ENCODE data around the gene PHF2. TPM values are rescaled to one million over a fixed set of nuclear protein-coding genes. Genes with fewer than 3 reads are reported as not detected.

PHF2 gene
- polyA plus RNA-seq, 1 of the 3 experiments (the other 2 are of a cell fraction), result 11.2 TPM

- Histone ChIP-seq H3K9me2 (no peaks in the 10 kb centered on the region), H3F3A (replicated peaks; ENCODE audit: insufficient read depth) (no peaks in the 10 kb centered on the region), H4K20me1 (ENCODE audit: insufficient read depth) (no peaks in the 10 kb centered on the region), H3K9me3 (no peaks in the 10 kb centered on the region), H3K27me3 (ENCODE audit: insufficient read depth) (no peaks in the 10 kb centered on the region), H3K36me3 (replicated peaks in 1 of 2; ENCODE audit: control insufficient read depth in 1 of 2, insufficient read depth in 2 of 2, low read length in 1 of 2) (peaks cover 0 to 3% of the 10 kb centered on the region in 2 experiments), H3K4me3 (ENCODE audit: low read depth in 2 of 2, low read length in 1 of 2) (no peak overlapping the region), H2AFZ (ENCODE audit: low read depth) (no peak overlapping the region), H3K4me1 (ENCODE audit: control insufficient read depth in 1 of 2, insufficient read depth in 2 of 2, low read depth in 1 of 2, low read length in 1 of 2) (no peaks in the 10 kb centered on the region), H3K27ac (ENCODE audit: low read depth in 2 of 2, low read length in 1 of 2) (no peak overlapping the region), H3K9ac (no peak overlapping the region), H3K4me2 (no peak overlapping the region), H3K79me2 (ENCODE audit: insufficient read depth) (no peaks in the 10 kb centered on the region)
- 97% methylated on average over 15 of the region's 15 CpGs for WGBS (ENCODE audit: low lambda C conversion rate)
- ChIA-PET POLR2A (no interaction called here), CTCF (interaction anchor here (1.0 to 1.3 kb wide), 2 partner anchors 14 to 17 kb away, joined by 3 to 6 read pairs; no protein-coding TSS in a partner anchor)
- TF ChIP-seq RFX5 (IDR thresholded peaks at IDR 0.05; ENCODE audit: low read length), result no peak
- TF ChIP-seq ZBTB33 (IDR thresholded peaks at IDR 0.05; ENCODE audit: borderline replicate concordance, low read depth), result no peak
- TF ChIP-seq TAF1 (IDR thresholded peaks at IDR 0.05; ENCODE audit: borderline replicate concordance, low read depth, low read length), result no peak
- no peak for TF ChIP-seq CTCF (IDR thresholded peaks at IDR 0.05)
- TF ChIP-seq POLR2AphosphoS5 (IDR thresholded peaks at IDR 0.05; ENCODE audit: low read depth, low read length), result no peak
- TF ChIP-seq PBX3 (IDR thresholded peaks at IDR 0.05), result no peak
- no peak for TF ChIP-seq EP300 (IDR thresholded peaks at IDR 0.05; ENCODE audit: borderline replicate concordance in 1 of 2, low read depth in 1 of 2, low read length in 1 of 2)
- no peak for TF ChIP-seq ELF1 (IDR thresholded peaks at IDR 0.05)
- no peak for TF ChIP-seq FOXM1 (IDR thresholded peaks at IDR 0.05; ENCODE audit: low read depth)
- no peak for TF ChIP-seq NFIC (IDR thresholded peaks at IDR 0.05; ENCODE audit: borderline replicate concordance)
- no peak for TF ChIP-seq USF1 (IDR thresholded peaks at IDR 0.05; ENCODE audit: borderline replicate concordance, low read depth)
- TF ChIP-seq GATA2 (CRISPR knock-in tag; IDR thresholded peaks at IDR 0.05), result no peak
- no peak for TF ChIP-seq USF2 (IDR thresholded peaks at IDR 0.05; ENCODE audit: borderline replicate concordance, low read depth, low read length)
- no peak for TF ChIP-seq REST (IDR thresholded peaks at IDR 0.05; ENCODE audit: low read depth, low read length)
- TF ChIP-seq MAX (IDR thresholded peaks at IDR 0.05; ENCODE audit: low read depth), result no peak
- TF ChIP-seq TEAD4 (IDR thresholded peaks at IDR 0.05; ENCODE audit: borderline replicate concordance, insufficient read depth), result no peak
- TF ChIP-seq RAD21 (IDR thresholded peaks at IDR 0.05; ENCODE audit: low read length), result no peak
- no peak for DNase-seq
These were observed 88.3 kb downstream of the PHF2 start for GRCh38 chr9:93664549-93665120.

All from SK-N-SH (cell line).